ENCODE measurements around the gene MEX3A. TPM values are rescaled to one million over a fixed set of nuclear protein-coding genes. Genes with fewer than 3 reads are reported as not detected.
"Not testable (repeated sequence)": the region's sequence is repeated elsewhere in the genome, so short reads cannot be mapped to it uniquely, and the experiment has no call there.

Gene MEX3A
- total RNA-seq, 3 donors from 2014 or later (not counting 1 experiment from before 2014, with no cell fraction given), result 0.05 to 0.16 (median 0.14) TPM

DNA sequence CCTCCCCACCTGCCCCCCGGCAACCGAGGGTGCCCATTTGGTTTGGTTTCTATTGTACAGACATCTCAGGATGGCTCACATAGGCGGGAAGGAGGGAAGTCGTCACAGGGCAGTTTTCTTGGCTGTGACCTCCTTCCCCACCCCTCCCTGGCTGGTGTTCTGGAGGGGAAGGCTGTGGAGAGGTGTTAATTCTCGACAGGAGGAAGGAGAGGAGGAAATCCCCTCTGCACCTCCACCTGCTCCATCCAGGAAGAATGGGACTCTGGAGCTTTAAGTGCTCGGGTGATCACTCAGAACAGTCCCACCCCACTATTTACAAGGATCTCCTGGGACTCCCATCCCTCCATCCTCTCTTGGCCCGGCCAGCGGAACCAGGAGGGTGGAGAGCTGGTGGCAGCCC, 7.6 kb downstream of the MEX3A start:
- 95% methylated on average over 3 of the region's 8 CpGs for WGBS (ENCODE audit: insufficient coverage)
- Mint-ChIP-seq H3K36me3 (no peaks in the 10 kb centered on the region), H3K27ac (no peak overlapping the region), H3K4me3 (no peak overlapping the region), H3K27me3 (ENCODE audit: low read depth in 2 of 2) (peaks cover 0 to 8% of the 10 kb centered on the region in 2 donors), H3K4me1 (peaks cover 0 to 8% of the 10 kb centered on the region in 2 donors), H3K9me3 (no peaks in the 10 kb centered on the region)
- H3K27ac ChIP-seq (ENCODE audit: low read length), result no peak overlapping the region
- no peaks in the 10 kb centered on the region for H3K27me3 ChIP-seq (ENCODE audit: control insufficient read depth, insufficient read depth, low read length)
- no peaks in the 10 kb centered on the region for H3K9me3 ChIP-seq (ENCODE audit: control insufficient read depth, insufficient read depth, low read length)
- TF ChIP-seq, protein P1, sequence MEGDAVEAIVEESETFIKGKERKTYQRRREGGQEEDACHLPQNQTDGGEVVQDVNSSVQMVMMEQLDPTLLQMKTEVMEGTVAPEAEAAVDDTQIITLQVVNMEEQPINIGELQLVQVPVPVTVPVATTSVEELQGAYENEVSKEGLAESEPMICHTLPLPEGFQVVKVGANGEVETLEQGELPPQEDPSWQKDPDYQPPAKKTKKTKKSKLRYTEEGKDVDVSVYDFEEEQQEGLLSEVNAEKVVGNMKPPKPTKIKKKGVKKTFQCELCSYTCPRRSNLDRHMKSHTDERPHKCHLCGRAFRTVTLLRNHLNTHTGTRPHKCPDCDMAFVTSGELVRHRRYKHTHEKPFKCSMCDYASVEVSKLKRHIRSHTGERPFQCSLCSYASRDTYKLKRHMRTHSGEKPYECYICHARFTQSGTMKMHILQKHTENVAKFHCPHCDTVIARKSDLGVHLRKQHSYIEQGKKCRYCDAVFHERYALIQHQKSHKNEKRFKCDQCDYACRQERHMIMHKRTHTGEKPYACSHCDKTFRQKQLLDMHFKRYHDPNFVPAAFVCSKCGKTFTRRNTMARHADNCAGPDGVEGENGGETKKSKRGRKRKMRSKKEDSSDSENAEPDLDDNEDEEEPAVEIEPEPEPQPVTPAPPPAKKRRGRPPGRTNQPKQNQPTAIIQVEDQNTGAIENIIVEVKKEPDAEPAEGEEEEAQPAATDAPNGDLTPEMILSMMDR (IDR thresholded peaks at IDR 0.05), result no peak
- intact Hi-C loops (cut with micrococcal nuclease), result no loop called here
- ATAC-seq (no peak), DNase-seq (no peak)
- H3K36me3 ChIP-seq (ENCODE audit: control insufficient read depth, insufficient read depth, low read length), result no peaks in the 10 kb centered on the region
- peaks cover 16% of the 10 kb centered on the region for H3K4me1 ChIP-seq (ENCODE audit: control insufficient read depth, insufficient read depth, low read length)
- H3K4me3 ChIP-seq (ENCODE audit: low read length), result no peak overlapping the region

DNA sequence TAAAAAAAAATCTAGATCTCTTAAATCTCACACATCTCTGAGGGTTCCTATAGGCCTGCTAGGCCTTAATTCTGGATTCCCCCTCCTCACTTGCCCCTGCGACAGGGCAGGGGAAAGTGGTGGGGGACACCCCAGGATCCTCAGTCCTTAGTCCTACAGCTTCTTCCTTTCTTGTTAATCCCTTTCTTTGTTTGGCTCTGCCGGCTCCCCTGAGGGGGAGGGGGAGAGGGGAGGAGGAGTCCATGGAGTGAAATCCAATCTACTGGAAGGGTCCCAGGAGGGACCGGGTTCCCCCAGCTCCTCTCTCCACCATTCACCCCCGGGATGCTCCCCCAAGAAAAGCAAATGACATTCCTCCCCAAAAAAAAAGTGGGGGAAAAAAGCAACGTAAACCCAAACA, 8.5 kb downstream of the MEX3A start:
- TF ChIP-seq, protein P1 (IDR thresholded peaks at IDR 0.05), result no peak
- intact Hi-C loops (cut with micrococcal nuclease), result no loop called here
- Histone ChIP-seq H3K9me3 (ENCODE audit: control insufficient read depth, insufficient read depth, low read length) (no peaks in the 10 kb centered on the region), H3K4me1 (ENCODE audit: control insufficient read depth, insufficient read depth, low read length) (peaks cover 16% of the 10 kb centered on the region), H3K27me3 (ENCODE audit: control insufficient read depth, insufficient read depth, low read length) (no peaks in the 10 kb centered on the region), H3K4me3 (ENCODE audit: low read length) (no peak overlapping the region), H3K27ac (ENCODE audit: low read length) (no peak overlapping the region), H3K36me3 (ENCODE audit: control insufficient read depth, insufficient read depth, low read length) (no peaks in the 10 kb centered on the region)
- WGBS (ENCODE audit: insufficient coverage), result 95% methylated on average over 2 of the region's 5 CpGs
- no peaks in the 10 kb centered on the region for H3K9me3 Mint-ChIP-seq
- no peak overlapping the region for H3K27ac Mint-ChIP-seq
- no peaks in the 10 kb centered on the region for H3K36me3 Mint-ChIP-seq
- peaks cover 0 to 7% of the 10 kb centered on the region in 2 donors for H3K27me3 Mint-ChIP-seq (ENCODE audit: low read depth in 2 of 2)
- peaks cover 0 to 8% of the 10 kb centered on the region in 2 donors for H3K4me1 Mint-ChIP-seq
- H3K4me3 Mint-ChIP-seq, result no peak overlapping the region
- ATAC-seq (no peak), DNase-seq (no peak)

DNA sequence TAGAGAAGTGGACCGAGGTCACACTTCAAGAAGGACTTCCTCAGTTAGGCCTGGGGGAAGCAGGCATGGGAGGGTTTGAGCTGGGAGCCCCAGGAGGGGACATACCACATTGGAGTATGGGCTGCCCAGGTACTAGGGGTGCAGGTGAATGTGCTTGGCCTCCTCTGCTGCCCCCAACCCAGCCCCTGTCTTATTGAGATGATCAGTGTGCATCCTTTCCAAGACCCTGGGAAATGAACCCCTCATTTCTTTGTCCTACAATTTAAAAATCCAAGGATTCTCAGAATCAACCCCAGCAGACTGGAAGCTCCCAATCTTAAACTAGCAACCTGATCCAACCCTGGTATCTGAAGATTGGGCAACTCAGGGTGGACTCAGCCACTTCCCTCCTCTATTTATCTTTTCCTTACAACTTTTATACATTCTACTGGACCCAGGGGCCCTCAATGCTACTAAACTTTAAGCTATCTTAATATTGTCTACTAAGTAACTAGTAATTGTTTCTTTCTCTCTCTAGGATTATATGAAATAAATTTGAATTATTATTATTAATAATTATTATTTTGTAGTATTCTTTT, 9.1 kb downstream of the MEX3A start:
- Mint-ChIP-seq H3K27me3 (ENCODE audit: low read depth in 2 of 2) (peaks cover 0 to 7% of the 10 kb centered on the region in 2 donors), H3K9me3 (no peaks in the 10 kb centered on the region), H3K36me3 (no peaks in the 10 kb centered on the region), H3K4me1 (peaks cover 0 to 8% of the 10 kb centered on the region in 2 donors), H3K27ac (no peak overlapping the region), H3K4me3 (no peak overlapping the region)
- no peak overlapping the region for H3K4me3 ChIP-seq (ENCODE audit: low read length)
- H3K27ac ChIP-seq (ENCODE audit: low read length), result no peak overlapping the region
- DNase-seq, result no peak
- TF ChIP-seq, protein P1 (IDR thresholded peaks at IDR 0.05), result no peak
- intact Hi-C loops (cut with micrococcal nuclease), result no loop called here
- whole genome bisulfite sequencing (ENCODE audit: insufficient coverage), result 40% methylated on average over 1 of the region's 1 CpG
- no peaks in the 10 kb centered on the region for H3K9me3 ChIP-seq (ENCODE audit: control insufficient read depth, insufficient read depth, low read length)
- H3K4me1 ChIP-seq (ENCODE audit: control insufficient read depth, insufficient read depth, low read length), result peaks cover 16% of the 10 kb centered on the region
- H3K36me3 ChIP-seq (ENCODE audit: control insufficient read depth, insufficient read depth, low read length), result no peaks in the 10 kb centered on the region
- no peak for ATAC-seq
- H3K27me3 ChIP-seq (ENCODE audit: control insufficient read depth, insufficient read depth, low read length), result no peaks in the 10 kb centered on the region

DNA sequence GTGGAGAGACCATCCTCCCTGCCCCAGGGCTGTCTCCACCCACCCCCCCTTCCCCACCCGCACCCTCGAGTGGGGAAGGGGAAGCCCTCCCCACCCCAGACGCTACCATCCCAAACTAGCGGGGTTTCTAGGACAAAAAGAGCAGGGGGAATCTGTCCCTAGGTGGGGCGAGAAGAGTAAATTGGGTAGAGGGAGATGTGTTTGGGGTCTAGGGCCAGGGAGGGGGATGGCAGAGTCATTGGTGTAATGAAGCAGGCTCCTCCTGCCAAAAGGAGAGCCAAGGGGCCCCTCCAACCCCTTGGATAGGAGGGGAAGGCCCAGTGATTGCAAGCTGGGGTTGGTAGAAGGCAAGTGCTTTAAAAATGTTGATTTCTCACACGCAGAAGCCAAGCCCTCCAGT, 10.0 kb downstream of the MEX3A start:
- no peak overlapping the region for H3K27ac Mint-ChIP-seq
- DNase-seq (no peak), ATAC-seq (no peak)
- no peaks in the 10 kb centered on the region for H3K36me3 ChIP-seq (ENCODE audit: control insufficient read depth, insufficient read depth, low read length)
- H3K9me3 Mint-ChIP-seq, result no peaks in the 10 kb centered on the region
- peaks cover 16% of the 10 kb centered on the region for H3K4me1 ChIP-seq (ENCODE audit: control insufficient read depth, insufficient read depth, low read length)
- no peaks in the 10 kb centered on the region for H3K27me3 ChIP-seq (ENCODE audit: control insufficient read depth, insufficient read depth, low read length)
- no peaks in the 10 kb centered on the region for H3K36me3 Mint-ChIP-seq
- TF ChIP-seq, protein P1 (IDR thresholded peaks at IDR 0.05), result no peak
- H3K4me1 Mint-ChIP-seq, result peaks cover 0 to 8% of the 10 kb centered on the region in 2 donors
- H3K27me3 Mint-ChIP-seq (ENCODE audit: low read depth in 2 of 2), result peaks cover 0 to 7% of the 10 kb centered on the region in 2 donors
- no peaks in the 10 kb centered on the region for H3K9me3 ChIP-seq (ENCODE audit: control insufficient read depth, insufficient read depth, low read length)
- H3K4me3 Mint-ChIP-seq, result no peak overlapping the region
- intact Hi-C loops (cut with micrococcal nuclease), result no loop called here
- H3K4me3 ChIP-seq (ENCODE audit: low read length), result no peak overlapping the region
- no peak overlapping the region for H3K27ac ChIP-seq (ENCODE audit: low read length)
- WGBS (ENCODE audit: insufficient coverage), result 92% methylated on average over 3 of the region's 6 CpGs

DNA sequence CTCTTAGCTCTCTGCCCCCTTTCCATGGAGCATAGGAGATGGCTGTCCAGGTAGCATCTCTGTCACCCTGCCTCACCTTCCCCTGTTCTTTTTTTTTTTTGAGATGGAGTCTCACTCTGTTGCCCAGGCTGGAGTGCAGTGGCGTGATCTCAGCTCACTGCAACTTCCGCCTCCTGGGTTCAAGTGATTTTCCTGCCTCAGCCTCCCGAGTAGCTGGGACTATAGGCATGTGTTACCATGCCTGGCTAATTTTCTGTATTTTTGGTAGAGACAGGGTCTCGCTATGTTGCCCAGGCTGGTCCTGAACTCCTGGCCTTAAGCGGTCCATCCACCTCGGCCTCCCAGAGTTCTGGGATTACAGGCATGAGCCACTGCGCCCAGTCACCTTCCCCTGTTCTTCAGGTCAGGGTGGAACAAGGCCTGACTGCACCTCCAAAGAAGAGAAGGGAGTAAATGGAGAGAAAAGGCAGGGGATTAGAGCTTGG, 10.9 kb downstream of the MEX3A start:
- 80% methylated on average over 7 of the region's 7 CpGs for WGBS (ENCODE audit: insufficient coverage)
- H3K36me3 Mint-ChIP-seq; H3K27me3 Mint-ChIP-seq (ENCODE audit: low read depth in 2 of 2); intact Hi-C loops (cut with micrococcal nuclease); DNase-seq; H3K27me3 ChIP-seq (ENCODE audit: control insufficient read depth, insufficient read depth, low read length); H3K27ac Mint-ChIP-seq; H3K9me3 ChIP-seq (ENCODE audit: control insufficient read depth, insufficient read depth, low read length); H3K4me1 ChIP-seq (ENCODE audit: control insufficient read depth, insufficient read depth, low read length); H3K9me3 Mint-ChIP-seq; H3K27ac ChIP-seq (ENCODE audit: low read length); H3K4me3 Mint-ChIP-seq; H3K4me3 ChIP-seq (ENCODE audit: low read length); H3K36me3 ChIP-seq (ENCODE audit: control insufficient read depth, insufficient read depth, low read length); ATAC-seq: not testable (repeated sequence)
- H3K4me1 Mint-ChIP-seq, result peaks cover 0 to 11% of the 10 kb centered on the region in 2 donors

Data from natural killer cell (primary cell).